ENCODE data around the gene MIEN1.
"Not testable (repeated sequence)": the region's sequence is repeated elsewhere in the genome, so short reads cannot be mapped to it uniquely, and the experiment has no call there.

Gene MIEN1

GRCh38 chr17:39756380-39757079, 26.2 kb upstream of the MIEN1 start:
- no peak for DNase-seq (ENCODE audit: low read depth in 4 of 4, low spot score in 1 of 4)

GRCh38 chr17:39755554-39756379, 25.4 kb upstream of the MIEN1 start:
- peak in 1 of 4 experiments; percentile 24 for DNase-seq (ENCODE audit: low read depth in 4 of 4, low spot score in 1 of 4)

DNA sequence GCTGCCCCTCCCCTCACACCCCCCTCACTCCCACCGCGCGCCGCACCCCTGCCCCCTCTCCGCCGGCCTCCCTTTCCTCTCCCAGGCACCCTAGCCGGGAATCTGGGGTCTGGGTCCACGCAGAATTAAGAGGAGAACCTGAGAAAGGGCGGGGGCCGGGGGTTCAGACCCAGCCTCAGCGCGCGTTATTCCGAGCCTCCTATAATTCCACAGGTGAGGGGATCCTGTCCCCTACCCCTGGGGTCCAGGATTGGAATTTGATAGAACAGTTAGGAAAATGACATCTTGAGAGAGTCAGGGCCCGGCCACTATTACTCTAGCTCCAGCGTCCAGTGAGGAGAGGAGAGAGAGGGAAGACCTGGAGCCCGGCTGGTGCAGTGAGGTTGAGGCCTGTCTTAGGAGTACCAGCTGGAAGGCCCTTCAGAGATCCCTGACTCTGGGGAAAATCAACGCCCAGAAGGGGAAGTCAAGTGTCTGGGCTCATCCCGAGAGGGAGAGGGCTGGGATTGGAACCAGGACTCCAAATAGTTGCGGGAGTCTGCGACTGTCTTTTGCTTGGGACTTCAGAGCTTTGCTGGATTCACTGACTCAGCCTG, 24.7 kb upstream of the MIEN1 start:
- DNase-seq (ENCODE audit: low read depth in 4 of 4, low spot score in 1 of 4) = no peak

DNA sequence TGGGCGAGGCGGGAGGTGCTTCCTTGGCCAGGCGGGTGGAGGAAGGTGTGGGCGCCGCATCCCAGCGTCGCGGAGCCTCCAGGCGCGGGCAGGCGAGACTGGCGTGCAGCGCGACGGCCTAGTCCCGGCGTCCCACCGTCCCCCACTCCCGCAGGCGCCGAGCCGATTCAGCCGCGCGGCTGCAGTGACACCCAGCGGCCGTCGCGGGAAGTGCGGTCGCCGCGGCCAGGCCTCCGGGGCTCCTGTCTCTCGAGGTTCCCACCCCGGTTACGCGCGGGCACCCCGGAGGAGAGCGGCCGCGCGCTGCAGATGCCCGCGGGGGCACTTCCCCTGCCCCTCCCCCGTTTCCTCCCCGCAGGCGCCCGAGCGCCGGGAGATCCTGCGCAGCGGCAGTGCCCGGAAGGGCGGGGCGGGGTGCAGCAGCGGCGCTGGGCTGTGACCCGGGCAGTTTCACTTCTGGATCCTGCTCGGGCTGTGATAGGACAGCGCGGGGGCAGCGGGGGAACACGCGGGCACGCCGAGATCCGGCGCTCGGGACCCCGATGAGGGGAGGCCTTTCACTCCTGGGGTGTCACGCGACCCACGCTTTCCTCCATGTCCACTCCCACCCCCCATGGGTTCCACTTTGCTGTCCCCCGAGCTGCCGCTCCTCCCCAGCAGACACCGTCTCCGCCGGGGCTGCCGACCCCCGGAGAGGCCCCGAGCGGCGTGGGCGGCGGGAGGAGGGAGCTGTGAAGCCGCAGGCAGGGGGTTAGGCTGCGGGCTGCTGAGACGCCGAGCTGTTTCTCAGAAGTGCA, 24.0 kb upstream of the MIEN1 start:
- DNase-seq (ENCODE audit: low read depth in 4 of 4, low spot score in 1 of 4) = peak; percentile 77 to 96 (median 84)

- peak in 2 of 4 experiments; percentile 30 to 52 for DNase-seq (ENCODE audit: low read depth in 4 of 4, low spot score in 1 of 4)
These were observed 23.3 kb upstream of the MIEN1 start for GRCh38 chr17:39753514-39754160.

DNA sequence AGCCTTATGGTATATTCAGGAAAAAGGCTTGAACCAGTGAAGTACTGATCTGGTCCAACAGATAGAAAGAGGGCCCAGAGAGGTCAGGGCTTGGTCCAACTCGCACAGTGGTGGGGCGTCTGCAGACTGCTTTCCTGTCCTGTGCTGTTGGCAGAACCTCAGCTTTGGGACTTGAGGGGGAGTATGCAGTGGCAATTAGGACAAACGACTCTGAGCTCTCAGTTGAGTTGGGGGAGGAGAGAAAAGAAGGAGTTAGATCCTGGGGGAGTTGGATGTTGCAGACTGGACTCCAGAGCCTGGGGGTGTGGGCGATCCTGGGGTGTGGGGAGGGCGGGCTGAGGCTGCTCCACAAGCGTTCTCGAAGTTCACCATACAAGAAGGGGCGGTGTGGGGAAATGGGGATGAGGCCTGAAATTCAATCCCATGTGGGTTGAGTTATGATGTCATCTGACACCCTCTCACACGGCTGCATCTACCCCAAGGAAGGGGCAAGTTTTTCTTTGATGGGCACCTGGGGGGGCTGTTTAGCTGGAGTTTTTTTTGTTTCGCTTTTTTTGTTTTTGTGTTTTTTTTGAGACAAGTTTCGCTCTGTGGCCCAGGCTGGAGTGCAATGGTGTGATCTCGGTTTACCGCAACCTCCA, 22.0 kb upstream of the MIEN1 start:
- no peak for DNase-seq (ENCODE audit: low read depth in 4 of 4, low spot score in 1 of 4)

- no peak for DNase-seq (ENCODE audit: low read depth in 4 of 4, low spot score in 1 of 4)
These were observed 21.3 kb upstream of the MIEN1 start for GRCh38 chr17:39751637-39752036.

DNA sequence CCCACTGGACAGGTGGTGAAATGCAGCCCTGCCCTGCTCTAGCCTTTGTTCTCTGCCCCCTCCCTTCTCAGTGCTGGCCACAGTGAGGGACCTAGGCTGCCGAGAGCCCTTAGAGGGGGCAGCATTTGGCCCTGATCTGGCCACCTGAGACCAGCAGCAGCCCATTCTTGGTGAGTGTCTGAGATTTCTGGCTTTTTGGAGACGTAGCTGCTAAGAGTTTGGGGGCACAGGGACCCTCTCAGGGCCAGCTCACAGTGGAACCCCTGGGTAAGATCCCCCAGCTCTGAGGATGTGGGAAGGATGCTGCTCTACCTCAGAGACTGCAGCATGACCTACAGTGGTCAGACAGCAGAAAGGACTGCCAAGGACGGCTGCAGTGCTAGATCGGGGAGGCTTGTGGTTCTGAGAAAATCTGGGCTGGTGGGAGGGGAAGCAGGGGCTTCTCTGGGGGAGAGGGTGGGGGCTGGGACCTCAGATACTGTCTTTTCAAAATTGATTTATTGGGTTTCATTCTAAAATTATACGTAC, 20.7 kb upstream of the MIEN1 start:
- no peak for DNase-seq (ENCODE audit: low read depth in 4 of 4, low spot score in 1 of 4)

DNA sequence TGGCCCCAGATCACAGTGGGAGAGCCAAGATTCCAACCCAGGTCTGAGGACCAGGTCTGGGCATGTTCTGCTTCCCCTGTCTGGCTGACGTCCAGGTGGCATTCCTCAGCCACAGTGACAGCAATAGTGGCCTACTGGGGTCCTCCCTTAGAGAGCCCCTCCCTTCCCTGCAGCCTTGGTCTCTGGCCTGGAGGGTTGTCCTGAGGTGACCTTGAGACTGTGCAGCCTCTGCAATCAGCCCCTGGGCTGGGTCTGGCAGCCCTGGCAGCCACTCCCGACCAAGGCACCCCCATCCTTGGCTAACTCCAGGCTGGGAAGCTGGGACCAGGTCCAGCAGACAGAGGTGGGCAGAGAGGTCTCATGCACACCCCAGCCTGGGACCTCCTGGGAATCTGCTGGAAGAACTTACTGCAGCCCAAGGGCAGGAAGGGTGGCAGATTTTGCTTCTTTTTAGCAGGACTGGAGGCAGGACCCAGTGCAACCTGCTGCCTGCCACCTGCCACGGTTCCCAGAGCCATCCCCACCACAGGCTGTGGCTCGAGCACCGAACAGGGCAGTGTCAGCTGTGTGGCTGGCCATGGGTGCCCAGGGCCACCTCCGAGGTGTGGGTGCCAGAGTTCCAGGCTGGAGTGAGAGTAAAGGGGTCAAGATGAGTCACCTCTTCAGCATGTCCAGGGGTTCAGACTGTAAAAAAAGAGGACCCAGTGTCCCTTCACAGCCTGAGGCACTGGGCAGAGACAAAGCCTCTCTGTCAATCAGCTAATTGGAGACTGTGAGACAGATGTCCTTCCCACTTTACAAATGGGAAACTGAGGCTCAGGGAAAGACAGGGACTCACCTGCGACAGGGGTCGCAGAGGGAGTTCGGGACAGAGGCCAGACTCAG, 20.0 kb upstream of the MIEN1 start:
- no peak for DNase-seq (ENCODE audit: low read depth in 4 of 4, low spot score in 1 of 4)

- DNase-seq (ENCODE audit: low read depth in 4 of 4, low spot score in 1 of 4) = not testable (repeated sequence)
These were observed 18.2 kb upstream of the MIEN1 start for GRCh38 chr17:39748444-39749034.

GRCh38 chr17:39747745-39748144, 17.4 kb upstream of the MIEN1 start:
- DNase-seq (ENCODE audit: low read depth in 4 of 4, low spot score in 1 of 4) = no peak

GRCh38 chr17:39746145-39746461, 15.8 kb upstream of the MIEN1 start:
- DNase-seq (ENCODE audit: low read depth in 4 of 4, low spot score in 1 of 4) = no peak

- no peak for DNase-seq (ENCODE audit: low read depth in 4 of 4, low spot score in 1 of 4)
These were observed 15.2 kb upstream of the MIEN1 start for GRCh38 chr17:39745335-39746144.

- DNase-seq (ENCODE audit: low read depth in 4 of 4, low spot score in 1 of 4) = no peak
These were observed 14.5 kb upstream of the MIEN1 start for GRCh38 chr17:39744836-39745215.

DNA sequence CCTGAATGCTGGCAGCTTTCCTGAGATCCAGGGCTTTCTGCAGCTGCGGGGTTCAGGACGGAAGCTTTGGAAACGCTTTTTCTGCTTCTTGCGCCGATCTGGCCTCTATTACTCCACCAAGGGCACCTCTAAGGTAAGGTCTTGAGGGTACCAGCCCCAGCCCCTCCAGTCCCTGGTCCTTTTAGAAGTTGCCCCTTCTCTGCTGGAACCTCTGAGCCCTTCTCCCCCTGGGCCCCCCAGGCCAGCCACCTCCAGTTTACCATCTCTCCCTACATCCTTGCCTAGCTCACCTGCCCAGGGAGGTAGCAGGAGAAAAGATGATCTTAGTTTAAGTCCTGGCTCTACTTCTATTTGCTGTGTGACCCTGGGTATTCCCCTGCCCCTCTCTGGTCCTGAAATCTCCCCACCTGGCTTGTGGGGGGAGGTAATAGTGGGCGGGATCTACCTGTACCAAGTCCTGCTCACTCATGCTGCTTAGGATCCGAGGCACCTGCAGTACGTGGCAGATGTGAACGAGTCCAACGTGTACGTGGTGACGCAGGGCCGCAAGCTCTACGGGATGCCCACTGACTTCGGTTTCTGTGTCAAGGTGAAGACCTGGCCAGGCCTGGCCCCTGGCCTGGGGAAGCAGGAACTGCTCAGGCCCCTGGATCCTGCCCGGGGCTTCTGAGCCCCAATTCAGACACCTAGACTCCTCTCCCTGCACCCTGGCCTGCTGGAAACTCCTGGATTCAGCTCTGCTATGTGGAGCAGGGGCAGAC, 13.9 kb upstream of the MIEN1 start:
- DNase-seq (ENCODE audit: low read depth in 4 of 4, low spot score in 1 of 4) = no peak

DNA sequence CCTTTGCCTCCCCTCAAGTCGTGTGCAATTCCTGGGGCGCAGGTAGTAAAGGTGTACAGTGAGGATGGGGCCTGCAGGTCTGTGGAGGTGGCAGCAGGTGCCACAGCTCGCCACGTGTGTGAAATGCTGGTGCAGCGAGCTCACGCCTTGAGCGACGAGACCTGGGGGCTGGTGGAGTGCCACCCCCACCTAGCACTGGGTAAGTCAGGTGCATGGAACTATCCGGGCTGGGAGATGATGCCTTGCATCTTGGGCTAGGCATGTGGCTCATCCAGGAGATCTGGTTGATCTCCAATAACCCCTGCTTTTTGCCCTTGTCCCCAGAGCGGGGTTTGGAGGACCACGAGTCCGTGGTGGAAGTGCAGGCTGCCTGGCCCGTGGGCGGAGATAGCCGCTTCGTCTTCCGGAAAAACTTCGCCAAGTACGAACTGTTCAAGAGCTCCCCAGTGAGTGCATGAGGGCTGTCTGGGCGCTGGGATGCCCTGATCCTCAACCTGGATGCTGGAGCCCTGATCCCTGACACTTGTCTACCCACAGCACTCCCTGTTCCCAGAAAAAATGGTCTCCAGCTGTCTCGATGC, 12.6 kb upstream of the MIEN1 start:
- DNase-seq (ENCODE audit: low read depth in 4 of 4, low spot score in 1 of 4) = no peak
